DOHH2 (cell line): Measurements from ENCODE around the gene TRAF3IP3.

Experiments
- CTCF ChIP-seq: fragments of 200-600 bp; sonication (generic); IDR thresholded peaks from one replicate; pipeline ENCODE4 v1.5.1; 2014; ENCODE audit warnings: antibody characterized with exemption, mild to moderate bottlenecking, low read depth, low read length; ENCODE audit not compliant: poor library complexity, severe bottlenecking
- EZH2phosphoT487 ChIP-seq: fragments of 200-600 bp; sonication (generic); IDR thresholded peaks from 2 replicates; pipeline ENCODE4 v1.6.1; 2017; ENCODE audit warnings: borderline replicate concordance, mild to moderate bottlenecking, antibody characterized with exemption, low read length, moderate library complexity, mixed read lengths

GRCh38 chr1:209815931-209816341 is 60.1 kb downstream of the TRAF3IP3 start:
- TF ChIP-seq CTCF: no peak
- TF ChIP-seq EZH2phosphoT487: no peak
